Right ventricle myocardium superior (tissue), 1 donor: ENCODE data around the gene KCNC1. TPM values are rescaled to one million over a fixed set of nuclear protein-coding genes. Genes with fewer than 3 reads are reported as not detected.

Experiments
- ATAC-seq: fragments of 200-7000 bp; cut with Tn5 transposase; one replicate; pipeline ENCODE4 v1.9.1; 2020; ENCODE audit warnings: mild to moderate bottlenecking; ENCODE audit not compliant: poor library complexity
- DNase-seq: peaks from one replicate; pipeline ENCODE4 v3.0.0-alpha.2; 2020
- intact Hi-C: fragments of 100-400 bp; cut with DNase I; formaldehyde crosslinking; loops from one replicate; pipeline ENCODE4 v1.11.2; 2022
- total RNA-seq: library from RNA; stranded (reverse); fragmentation: NEBNext Ultra II Directional; extraction: Animal tissue kit (Norgen Biotek cat#: 25700); gene quantifications from one replicate; pipeline ENCODE4 v1.2.1, GENCODE V29; 2021
- donor health status: DM: no; HTN: yes; CAD: no; lungs with severe emphysema.

The KCNC1 gene
- total RNA-seq, 1 donor from 2014 or later = not detected

DNA sequence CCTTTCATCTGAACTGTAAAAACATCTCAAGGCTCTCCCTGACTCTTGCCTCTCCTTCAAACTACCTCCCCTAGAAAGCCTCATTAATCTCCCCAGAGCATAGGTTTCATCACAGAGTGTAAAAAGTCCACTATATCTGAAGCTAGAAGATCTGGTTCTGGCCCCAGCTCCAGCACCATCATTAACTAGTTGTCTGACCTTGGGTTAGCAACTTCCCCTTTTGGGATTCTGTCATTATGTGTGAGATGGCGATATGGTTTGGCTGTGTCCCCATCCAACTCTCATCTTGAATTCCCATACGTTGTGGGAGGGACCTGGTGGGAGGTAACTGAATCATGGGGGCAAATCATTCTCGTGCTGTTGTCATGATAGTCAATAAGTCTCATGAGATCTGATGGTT, 97.3 kb downstream of the KCNC1 start:
- intact Hi-C loops = no loop called here
- no peak for ATAC-seq
- no peak for DNase-seq

Other genes with a start within 250 kb of the KCNC1 start
- 0.78 TPM for gene USH1C, start 190.4 kb upstream of the KCNC1 start, total RNA-seq
- gene OTOG, start 187.5 kb upstream of the KCNC1 start, total RNA-seq = not detected
- gene MYOD1, start 15.2 kb upstream of the KCNC1 start, total RNA-seq = not detected